NCI-H510A treated with DMSO at 0.1 percent for 48 hours (cell line): Measurements from ENCODE around the gene PTPRM.

Experiments used
- DNase-seq: peaks from one replicate; lab custom pipeline; 2025; lab: John Stamatoyannopoulos, UW

The PTPRM gene

GRCh38 chr18:7856733-7857132 is 289.6 kb downstream of the PTPRM start:
- DNase-seq, result no peak

- no peak for DNase-seq
Measured at GRCh38 chr18:7857562-7857961, 290.4 kb downstream of the PTPRM start.

GRCh38 chr18:7859122-7859521 is 292.0 kb downstream of the PTPRM start:
- no peak for DNase-seq

- no peak for DNase-seq
Measured at GRCh38 chr18:7870266-7870665, 303.1 kb downstream of the PTPRM start.

GRCh38 chr18:7870855-7871254 is 303.7 kb downstream of the PTPRM start:
- no peak for DNase-seq

GRCh38 chr18:7871560-7872456 is 304.7 kb downstream of the PTPRM start:
- DNase-seq, result no peak

GRCh38 chr18:7872569-7872968 is 305.5 kb downstream of the PTPRM start:
- DNase-seq, result peak; percentile 85

GRCh38 chr18:7873316-7873715 is 306.2 kb downstream of the PTPRM start:
- DNase-seq, result no peak

GRCh38 chr18:7876354-7877104 is 309.4 kb downstream of the PTPRM start:
- no peak for DNase-seq

GRCh38 chr18:7877609-7878008 is 310.5 kb downstream of the PTPRM start:
- DNase-seq, result no peak

- DNase-seq, result peak; percentile 39
Measured at GRCh38 chr18:7878265-7879211, 311.4 kb downstream of the PTPRM start.

GRCh38 chr18:7879717-7880116 is 312.6 kb downstream of the PTPRM start:
- no peak for DNase-seq

- no peak for DNase-seq
Measured at GRCh38 chr18:7885865-7886264, 318.7 kb downstream of the PTPRM start.

- no peak for DNase-seq
Measured at GRCh38 chr18:7886436-7886835, 319.3 kb downstream of the PTPRM start.

- DNase-seq, result no peak
Measured at GRCh38 chr18:7889515-7889914, 322.4 kb downstream of the PTPRM start.

GRCh38 chr18:7890075-7890474 is 323.0 kb downstream of the PTPRM start:
- DNase-seq, result no peak

GRCh38 chr18:7892556-7892955 is 325.4 kb downstream of the PTPRM start:
- DNase-seq, result no peak

GRCh38 chr18:7894592-7894991 is 327.5 kb downstream of the PTPRM start:
- no peak for DNase-seq

- no peak for DNase-seq
Measured at GRCh38 chr18:7895346-7895745, 328.2 kb downstream of the PTPRM start.

- no peak for DNase-seq
Measured at GRCh38 chr18:7896161-7896560, 329.0 kb downstream of the PTPRM start.

- DNase-seq, result no peak
Measured at GRCh38 chr18:7896805-7897518, 329.8 kb downstream of the PTPRM start.
